ENCODE results near the gene CMTM2. TPM values are rescaled to one million over a fixed set of nuclear protein-coding genes. Genes with fewer than 3 reads are reported as not detected.

The CMTM2 gene
- total and polyA plus RNA-seq, 2 donors = 0.94 to 1.3 TPM

GRCh38 chr16:66574081-66574480, 5.2 kb upstream of the CMTM2 start:
- H3K27me3 ChIP-seq (ENCODE audit: control insufficient read depth in 2 of 2, insufficient read depth in 1 of 2, low read length in 1 of 2) = peaks cover 0 to 14% of the 10 kb centered on the region in 2 donors
- peaks cover 10 to 17% of the 10 kb centered on the region in 2 donors for H3K4me1 ChIP-seq (ENCODE audit: control insufficient read depth in 2 of 2, insufficient read depth in 2 of 2, low read length in 2 of 2)
- no peak overlapping the region for H3K4me3 ChIP-seq (ENCODE audit: low read length in 2 of 2)
- peaks cover 0 to 17% of the 10 kb centered on the region in 2 donors for H3K36me3 ChIP-seq (ENCODE audit: control insufficient read depth in 2 of 2, insufficient read depth in 2 of 2, low read length in 1 of 2)
- no peak for DNase-seq (ENCODE audit: low read depth in 6 of 9, low spot score in 9 of 9)
- no peak overlapping the region for H3K27ac ChIP-seq (ENCODE audit: low read depth in 1 of 2, low read length in 1 of 2)
- H3K9me3 ChIP-seq (ENCODE audit: control insufficient read depth in 2 of 2, insufficient read depth in 1 of 2, low read length in 1 of 2) = no peaks in the 10 kb centered on the region
- WGBS = 99% methylated on average over 1 of the region's 1 CpG

GRCh38 chr16:66574531-66574930, 4.7 kb upstream of the CMTM2 start:
- peaks cover 10 to 22% of the 10 kb centered on the region in 2 donors for H3K4me1 ChIP-seq (ENCODE audit: control insufficient read depth in 2 of 2, insufficient read depth in 2 of 2, low read length in 2 of 2)
- peaks cover 0 to 13% of the 10 kb centered on the region in 2 donors for H3K36me3 ChIP-seq (ENCODE audit: control insufficient read depth in 2 of 2, insufficient read depth in 2 of 2, low read length in 1 of 2)
- H3K27me3 ChIP-seq (ENCODE audit: control insufficient read depth in 2 of 2, insufficient read depth in 1 of 2, low read length in 1 of 2) = peaks cover 0 to 17% of the 10 kb centered on the region in 2 donors
- no peak overlapping the region for H3K27ac ChIP-seq (ENCODE audit: low read depth in 1 of 2, low read length in 1 of 2)
- no peaks in the 10 kb centered on the region for H3K9me3 ChIP-seq (ENCODE audit: control insufficient read depth in 2 of 2, insufficient read depth in 1 of 2, low read length in 1 of 2)
- no peak overlapping the region for H3K4me3 ChIP-seq (ENCODE audit: low read length in 2 of 2)
- 96% methylated on average over 3 of the region's 3 CpGs for WGBS
- no peak for DNase-seq (ENCODE audit: low read depth in 6 of 9, low spot score in 9 of 9)

GRCh38 chr16:66575060-66575459, 4.2 kb upstream of the CMTM2 start:
- WGBS = 96% methylated on average over 3 of the region's 3 CpGs
- Histone ChIP-seq H3K27me3 (ENCODE audit: control insufficient read depth in 2 of 2, insufficient read depth in 1 of 2, low read length in 1 of 2) (peaks cover 0 to 18% of the 10 kb centered on the region in 2 donors), H3K27ac (ENCODE audit: low read depth in 1 of 2, low read length in 1 of 2) (no peak overlapping the region), H3K36me3 (ENCODE audit: control insufficient read depth in 2 of 2, insufficient read depth in 2 of 2, low read length in 1 of 2) (peaks cover 0 to 10% of the 10 kb centered on the region in 2 donors), H3K9me3 (ENCODE audit: control insufficient read depth in 2 of 2, insufficient read depth in 1 of 2, low read length in 1 of 2) (no peaks in the 10 kb centered on the region), H3K4me1 (ENCODE audit: control insufficient read depth in 2 of 2, insufficient read depth in 2 of 2, low read length in 2 of 2) (peaks cover 10 to 26% of the 10 kb centered on the region in 2 donors), H3K4me3 (ENCODE audit: low read length in 2 of 2) (no peak overlapping the region)
- DNase-seq (ENCODE audit: low read depth in 6 of 9, low spot score in 9 of 9) = no peak

- no peaks in the 10 kb centered on the region for H3K9me3 ChIP-seq (ENCODE audit: control insufficient read depth in 2 of 2, insufficient read depth in 1 of 2, low read length in 1 of 2)
- peaks cover 0 to 18% of the 10 kb centered on the region in 2 donors for H3K27me3 ChIP-seq (ENCODE audit: control insufficient read depth in 2 of 2, insufficient read depth in 1 of 2, low read length in 1 of 2)
- WGBS = 91% methylated on average over 5 of the region's 5 CpGs
- peaks cover 0 to 6% of the 10 kb centered on the region in 2 donors for H3K36me3 ChIP-seq (ENCODE audit: control insufficient read depth in 2 of 2, insufficient read depth in 2 of 2, low read length in 1 of 2)
- H3K4me1 ChIP-seq (ENCODE audit: control insufficient read depth in 2 of 2, insufficient read depth in 2 of 2, low read length in 2 of 2) = peaks cover 12 to 29% of the 10 kb centered on the region in 2 donors
- H3K27ac ChIP-seq (ENCODE audit: low read depth in 1 of 2, low read length in 1 of 2) = no peak overlapping the region
- no peak overlapping the region for H3K4me3 ChIP-seq (ENCODE audit: low read length in 2 of 2)
- no peak for DNase-seq (ENCODE audit: low read depth in 6 of 9, low spot score in 9 of 9)
Observed at GRCh38 chr16:66576296-66576695, 3.0 kb upstream of the CMTM2 start.

- 96% methylated on average over 4 of the region's 4 CpGs for WGBS
- peaks cover 0 to 18% of the 10 kb centered on the region in 2 donors for H3K27me3 ChIP-seq (ENCODE audit: control insufficient read depth in 2 of 2, insufficient read depth in 1 of 2, low read length in 1 of 2)
- no peak overlapping the region for H3K27ac ChIP-seq (ENCODE audit: low read depth in 1 of 2, low read length in 1 of 2)
- DNase-seq (ENCODE audit: low read depth in 6 of 9, low spot score in 9 of 9) = no peak
- no peaks in the 10 kb centered on the region for H3K9me3 ChIP-seq (ENCODE audit: control insufficient read depth in 2 of 2, insufficient read depth in 1 of 2, low read length in 1 of 2)
- no peaks in the 10 kb centered on the region for H3K36me3 ChIP-seq (ENCODE audit: control insufficient read depth in 2 of 2, insufficient read depth in 2 of 2, low read length in 1 of 2)
- no peak overlapping the region for H3K4me3 ChIP-seq (ENCODE audit: low read length in 2 of 2)
- H3K4me1 ChIP-seq (ENCODE audit: control insufficient read depth in 2 of 2, insufficient read depth in 2 of 2, low read length in 2 of 2) = peaks cover 17 to 33% of the 10 kb centered on the region in 2 donors
Observed at GRCh38 chr16:66580605-66581209, 1.4 kb downstream of the CMTM2 start.

GRCh38 chr16:66581246-66581952, 2.1 kb downstream of the CMTM2 start:
- 83% methylated on average over 3 of the region's 3 CpGs for WGBS

GRCh38 chr16:66585481-66586239, 6.4 kb downstream of the CMTM2 start:
- DNase-seq (ENCODE audit: low read depth in 6 of 9, low spot score in 9 of 9) = no peak
- no peaks in the 10 kb centered on the region for H3K27me3 ChIP-seq (ENCODE audit: control insufficient read depth in 2 of 2, insufficient read depth in 1 of 2, low read length in 1 of 2)
- WGBS = 38% methylated on average over 10 of the region's 10 CpGs
- H3K27ac ChIP-seq (ENCODE audit: low read depth in 1 of 2, low read length in 1 of 2) = peak overlapping the region in 1 of 2 donors; percentile 17
- H3K9me3 ChIP-seq (ENCODE audit: control insufficient read depth in 2 of 2, insufficient read depth in 1 of 2, low read length in 1 of 2) = no peaks in the 10 kb centered on the region
- peaks cover 21 to 47% of the 10 kb centered on the region in 2 donors for H3K4me1 ChIP-seq (ENCODE audit: control insufficient read depth in 2 of 2, insufficient read depth in 2 of 2, low read length in 2 of 2)
- no peaks in the 10 kb centered on the region for H3K36me3 ChIP-seq (ENCODE audit: control insufficient read depth in 2 of 2, insufficient read depth in 2 of 2, low read length in 1 of 2)
- H3K4me3 ChIP-seq (ENCODE audit: low read length in 2 of 2) = no peak overlapping the region

More at GRCh38 chr16:66581246-66581952, 2.1 kb downstream of the CMTM2 start:
- Histone ChIP-seq H3K36me3 (ENCODE audit: control insufficient read depth in 2 of 2, insufficient read depth in 2 of 2, low read length in 1 of 2) (no peaks in the 10 kb centered on the region), H3K4me3 (ENCODE audit: low read length in 2 of 2) (no peak overlapping the region), H3K27ac (ENCODE audit: low read depth in 1 of 2, low read length in 1 of 2) (no peak overlapping the region), H3K27me3 (ENCODE audit: control insufficient read depth in 2 of 2, insufficient read depth in 1 of 2, low read length in 1 of 2) (peaks cover 0 to 18% of the 10 kb centered on the region in 2 donors), H3K9me3 (ENCODE audit: control insufficient read depth in 2 of 2, insufficient read depth in 1 of 2, low read length in 1 of 2) (no peaks in the 10 kb centered on the region), H3K4me1 (ENCODE audit: control insufficient read depth in 2 of 2, insufficient read depth in 2 of 2, low read length in 2 of 2) (peaks cover 20 to 40% of the 10 kb centered on the region in 2 donors)
- DNase-seq (ENCODE audit: low read depth in 6 of 9, low spot score in 9 of 9) = no peak

GRCh38 chr16:66587881-66588600, 8.8 kb downstream of the CMTM2 start:
- Histone ChIP-seq H3K4me1 (ENCODE audit: control insufficient read depth in 2 of 2, insufficient read depth in 2 of 2, low read length in 2 of 2) (peaks cover 19 to 50% of the 10 kb centered on the region in 2 donors), H3K27me3 (ENCODE audit: control insufficient read depth in 2 of 2, insufficient read depth in 1 of 2, low read length in 1 of 2) (no peaks in the 10 kb centered on the region), H3K27ac (ENCODE audit: low read depth in 1 of 2, low read length in 1 of 2) (no peak overlapping the region), H3K9me3 (ENCODE audit: control insufficient read depth in 2 of 2, insufficient read depth in 1 of 2, low read length in 1 of 2) (no peaks in the 10 kb centered on the region), H3K4me3 (ENCODE audit: low read length in 2 of 2) (no peak overlapping the region), H3K36me3 (ENCODE audit: control insufficient read depth in 2 of 2, insufficient read depth in 2 of 2, low read length in 1 of 2) (no peaks in the 10 kb centered on the region)
- DNase-seq (ENCODE audit: low read depth in 6 of 9, low spot score in 9 of 9) = peak in 1 of 9 donors; percentile 35
- 32% methylated on average over 7 of the region's 7 CpGs for WGBS
